ENCODE measurements around the gene RABEP1. TPM values are rescaled to one million over a fixed set of nuclear protein-coding genes. Genes with fewer than 3 reads are reported as not detected.

RABEP1 gene
- total RNA-seq, 1 donor from 2014 or later: 33.4 TPM

DNA sequence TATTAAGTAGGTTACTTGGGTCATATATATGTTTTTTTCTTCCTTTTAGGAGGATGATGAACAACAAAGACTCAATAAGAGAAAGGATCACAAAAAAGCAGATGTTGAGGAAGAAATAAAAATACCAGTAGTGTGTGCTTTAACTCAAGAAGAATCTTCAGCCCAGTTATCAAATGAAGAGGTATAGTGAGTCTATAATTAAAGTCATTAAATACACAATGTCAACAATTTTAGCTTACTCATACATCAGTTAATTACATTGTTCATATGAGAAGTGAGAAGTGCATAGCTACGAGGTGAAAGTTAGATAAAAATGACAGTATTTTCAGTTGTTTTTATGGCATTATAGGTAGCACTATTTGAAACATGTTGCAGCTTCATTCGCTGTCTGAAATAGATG is 72.2 kb downstream of the RABEP1 start:
- Histone ChIP-seq H3K36me3 (peaks cover 5 to 65% of the 10 kb centered on the region in 2 donors), H3K4me1 (no peaks in the 10 kb centered on the region), H3K27ac (no peak overlapping the region), H3K27me3 (no peaks in the 10 kb centered on the region), H3K9me3 (no peaks in the 10 kb centered on the region), H3K4me3 (no peak overlapping the region)
- TF ChIP-seq, protein P1, sequence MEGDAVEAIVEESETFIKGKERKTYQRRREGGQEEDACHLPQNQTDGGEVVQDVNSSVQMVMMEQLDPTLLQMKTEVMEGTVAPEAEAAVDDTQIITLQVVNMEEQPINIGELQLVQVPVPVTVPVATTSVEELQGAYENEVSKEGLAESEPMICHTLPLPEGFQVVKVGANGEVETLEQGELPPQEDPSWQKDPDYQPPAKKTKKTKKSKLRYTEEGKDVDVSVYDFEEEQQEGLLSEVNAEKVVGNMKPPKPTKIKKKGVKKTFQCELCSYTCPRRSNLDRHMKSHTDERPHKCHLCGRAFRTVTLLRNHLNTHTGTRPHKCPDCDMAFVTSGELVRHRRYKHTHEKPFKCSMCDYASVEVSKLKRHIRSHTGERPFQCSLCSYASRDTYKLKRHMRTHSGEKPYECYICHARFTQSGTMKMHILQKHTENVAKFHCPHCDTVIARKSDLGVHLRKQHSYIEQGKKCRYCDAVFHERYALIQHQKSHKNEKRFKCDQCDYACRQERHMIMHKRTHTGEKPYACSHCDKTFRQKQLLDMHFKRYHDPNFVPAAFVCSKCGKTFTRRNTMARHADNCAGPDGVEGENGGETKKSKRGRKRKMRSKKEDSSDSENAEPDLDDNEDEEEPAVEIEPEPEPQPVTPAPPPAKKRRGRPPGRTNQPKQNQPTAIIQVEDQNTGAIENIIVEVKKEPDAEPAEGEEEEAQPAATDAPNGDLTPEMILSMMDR (IDR thresholded peaks at IDR 0.05): no peak
- TF ChIP-seq POLR2AphosphoS5 (IDR thresholded peaks at IDR 0.05; ENCODE audit: insufficient read depth in 1 of 2, low read depth in 1 of 2) (no peak), POLR2A (IDR thresholded peaks at IDR 0.05) (no peak)
- intact Hi-C loops (cut with DNase I): no loop called here
- no peak for DNase-seq (ENCODE audit: extremely low spot score in 2 of 2)

GRCh38 chr17:5354886-5355415 is 72.9 kb downstream of the RABEP1 start:
- Histone ChIP-seq H3K36me3 (peaks cover 5 to 64% of the 10 kb centered on the region in 2 donors), H3K4me3 (no peak overlapping the region), H3K27me3 (no peaks in the 10 kb centered on the region), H3K27ac (no peak overlapping the region), H3K4me1 (no peaks in the 10 kb centered on the region), H3K9me3 (no peaks in the 10 kb centered on the region)
- intact Hi-C loops (cut with DNase I): no loop called here
- TF ChIP-seq POLR2AphosphoS5 (IDR thresholded peaks at IDR 0.05; ENCODE audit: insufficient read depth in 1 of 2, low read depth in 1 of 2) (no peak), POLR2A (IDR thresholded peaks at IDR 0.05) (no peak)
- TF ChIP-seq, protein P1 (IDR thresholded peaks at IDR 0.05): no peak
- DNase-seq (ENCODE audit: extremely low spot score in 2 of 2): no peak

DNA sequence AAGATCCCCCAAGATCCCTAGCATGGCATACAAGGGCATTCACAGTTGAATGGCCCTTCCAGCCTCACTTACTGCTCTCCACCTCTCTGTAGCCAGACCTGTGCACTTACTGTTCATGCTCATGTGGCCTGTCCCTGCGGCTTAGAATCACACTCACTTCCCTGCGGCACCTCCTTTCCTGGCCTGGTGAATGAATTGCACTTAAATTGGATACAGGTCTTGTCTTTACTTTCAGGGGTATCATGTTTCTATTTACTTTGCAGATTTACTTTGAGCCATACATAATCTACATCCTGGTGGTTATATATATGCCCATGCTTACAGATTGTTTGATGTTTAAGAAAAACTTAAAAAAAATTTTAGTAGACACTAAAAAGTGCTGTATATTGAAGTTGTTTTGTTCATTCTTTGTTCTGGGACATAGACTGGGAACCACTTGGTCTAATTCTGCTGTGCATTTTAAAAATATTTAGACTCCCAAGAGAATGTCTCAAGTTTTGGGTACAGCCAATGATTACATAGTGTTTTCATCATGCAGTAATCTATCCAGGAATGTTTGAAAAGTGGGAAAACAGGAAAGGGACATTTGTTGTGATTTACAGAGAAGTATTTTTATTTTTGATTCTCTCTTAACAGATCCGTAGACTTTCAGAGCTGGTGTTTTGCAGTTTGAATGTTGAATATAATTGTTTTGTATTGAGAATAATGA is 73.5 kb downstream of the RABEP1 start:
- Histone ChIP-seq H3K4me3 (no peak overlapping the region), H3K9me3 (no peaks in the 10 kb centered on the region), H3K4me1 (no peaks in the 10 kb centered on the region), H3K27ac (no peak overlapping the region), H3K36me3 (peaks cover 5 to 58% of the 10 kb centered on the region in 2 donors), H3K27me3 (no peaks in the 10 kb centered on the region)
- intact Hi-C loops (cut with DNase I): no loop called here
- TF ChIP-seq POLR2AphosphoS5 (IDR thresholded peaks at IDR 0.05; ENCODE audit: insufficient read depth in 1 of 2, low read depth in 1 of 2) (no peak), POLR2A (IDR thresholded peaks at IDR 0.05) (no peak)
- TF ChIP-seq, protein P1 (IDR thresholded peaks at IDR 0.05): no peak
- no peak for DNase-seq (ENCODE audit: extremely low spot score in 2 of 2)

- no peak for DNase-seq (ENCODE audit: extremely low spot score in 2 of 2)
- Histone ChIP-seq H3K27ac (no peak overlapping the region), H3K27me3 (no peaks in the 10 kb centered on the region), H3K4me3 (no peak overlapping the region), H3K36me3 (peaks cover 0 to 47% of the 10 kb centered on the region in 2 donors), H3K9me3 (no peaks in the 10 kb centered on the region), H3K4me1 (peaks cover 5% of the 10 kb centered on the region)
- no peak for TF ChIP-seq POLR2AphosphoS5 (IDR thresholded peaks at IDR 0.05; ENCODE audit: insufficient read depth in 1 of 2, low read depth in 1 of 2)
- TF ChIP-seq, protein P1 (IDR thresholded peaks at IDR 0.05): no peak
- no peak for TF ChIP-seq POLR2A (IDR thresholded peaks at IDR 0.05)
- intact Hi-C loops (cut with DNase I): no loop called here
Observed at GRCh38 chr17:5361426-5361825, 79.3 kb downstream of the RABEP1 start.

- Histone ChIP-seq H3K27ac (no peak overlapping the region), H3K4me3 (no peak overlapping the region), H3K9me3 (no peaks in the 10 kb centered on the region), H3K36me3 (peaks cover 0 to 39% of the 10 kb centered on the region in 2 donors), H3K27me3 (no peaks in the 10 kb centered on the region), H3K4me1 (peaks cover 5% of the 10 kb centered on the region)
- no peak for DNase-seq (ENCODE audit: extremely low spot score in 2 of 2)
- no peak for TF ChIP-seq POLR2AphosphoS5 (IDR thresholded peaks at IDR 0.05; ENCODE audit: insufficient read depth in 1 of 2, low read depth in 1 of 2)
- TF ChIP-seq POLR2A (IDR thresholded peaks at IDR 0.05): no peak
- TF ChIP-seq, protein P1 (IDR thresholded peaks at IDR 0.05): no peak
- intact Hi-C loops (cut with DNase I): no loop called here
Observed at GRCh38 chr17:5362162-5362811, 80.2 kb downstream of the RABEP1 start.
